NCI-H1048 (cell line): ENCODE results near the gene HTRA2.

ENCODE experiments used
- DNase-seq: peaks from one replicate; lab custom pipeline; 2025; lab: John Stamatoyannopoulos, UW

The HTRA2 gene

DNA sequence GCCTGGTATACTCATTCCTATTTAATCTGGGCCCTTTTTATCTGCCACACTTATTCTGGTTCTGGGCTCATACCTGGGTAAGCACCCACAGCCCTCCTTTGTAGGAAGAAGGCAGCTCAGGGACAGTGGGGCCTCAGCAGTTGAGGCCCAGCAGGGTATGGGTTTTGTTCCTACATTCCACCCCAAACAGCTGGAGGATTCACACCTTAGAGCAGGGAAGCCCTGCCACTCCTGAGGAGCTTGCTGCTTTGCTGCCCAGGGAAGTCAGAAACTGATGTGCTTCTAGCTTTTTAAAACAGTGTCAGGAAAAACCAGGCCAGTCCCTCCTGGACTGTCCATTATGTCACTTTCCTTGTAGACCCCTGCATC is 29.2 kb upstream of the HTRA2 start:
- no peak for DNase-seq

DNA sequence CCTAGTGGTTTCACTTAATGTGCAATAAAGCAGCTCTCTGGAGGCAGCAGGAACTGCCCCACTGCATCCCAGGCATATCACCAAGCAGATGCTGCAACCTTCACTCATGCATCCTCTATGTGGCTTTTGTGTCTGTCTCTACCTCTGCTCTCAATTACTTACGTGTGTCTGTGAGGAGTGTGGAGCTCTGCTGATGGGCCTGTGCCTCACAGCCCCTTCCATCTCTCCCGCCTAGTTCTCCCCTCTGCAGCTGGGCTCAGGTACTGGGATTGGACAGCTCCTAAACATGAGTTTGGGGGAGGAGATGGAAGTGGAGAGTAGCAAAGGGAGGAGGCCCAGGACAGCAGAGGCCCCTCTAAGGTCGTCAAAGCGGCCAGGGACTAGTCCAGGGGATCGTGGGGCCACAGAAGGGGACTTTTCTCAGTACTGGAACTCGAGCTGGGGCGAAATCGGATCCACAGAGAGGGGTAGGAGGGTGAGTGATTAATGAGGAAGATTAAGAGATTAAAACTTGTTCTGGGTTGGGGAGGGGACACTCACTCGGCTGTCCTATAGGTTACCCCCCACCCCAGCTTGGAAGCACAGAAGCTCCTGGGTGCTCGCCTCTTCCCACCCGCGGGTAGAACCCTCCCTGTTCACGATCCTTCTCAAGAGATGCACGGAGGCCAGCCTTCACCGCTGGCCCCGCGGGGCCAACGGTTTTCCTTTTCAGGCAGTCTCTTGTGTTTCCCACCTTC is 28.2 kb upstream of the HTRA2 start:
- DNase-seq = no peak

GRCh38 chr2:74502147-74502719 is 27.5 kb upstream of the HTRA2 start:
- DNase-seq = no peak

GRCh38 chr2:74502720-74503505 is 26.8 kb upstream of the HTRA2 start:
- DNase-seq = no peak

DNA sequence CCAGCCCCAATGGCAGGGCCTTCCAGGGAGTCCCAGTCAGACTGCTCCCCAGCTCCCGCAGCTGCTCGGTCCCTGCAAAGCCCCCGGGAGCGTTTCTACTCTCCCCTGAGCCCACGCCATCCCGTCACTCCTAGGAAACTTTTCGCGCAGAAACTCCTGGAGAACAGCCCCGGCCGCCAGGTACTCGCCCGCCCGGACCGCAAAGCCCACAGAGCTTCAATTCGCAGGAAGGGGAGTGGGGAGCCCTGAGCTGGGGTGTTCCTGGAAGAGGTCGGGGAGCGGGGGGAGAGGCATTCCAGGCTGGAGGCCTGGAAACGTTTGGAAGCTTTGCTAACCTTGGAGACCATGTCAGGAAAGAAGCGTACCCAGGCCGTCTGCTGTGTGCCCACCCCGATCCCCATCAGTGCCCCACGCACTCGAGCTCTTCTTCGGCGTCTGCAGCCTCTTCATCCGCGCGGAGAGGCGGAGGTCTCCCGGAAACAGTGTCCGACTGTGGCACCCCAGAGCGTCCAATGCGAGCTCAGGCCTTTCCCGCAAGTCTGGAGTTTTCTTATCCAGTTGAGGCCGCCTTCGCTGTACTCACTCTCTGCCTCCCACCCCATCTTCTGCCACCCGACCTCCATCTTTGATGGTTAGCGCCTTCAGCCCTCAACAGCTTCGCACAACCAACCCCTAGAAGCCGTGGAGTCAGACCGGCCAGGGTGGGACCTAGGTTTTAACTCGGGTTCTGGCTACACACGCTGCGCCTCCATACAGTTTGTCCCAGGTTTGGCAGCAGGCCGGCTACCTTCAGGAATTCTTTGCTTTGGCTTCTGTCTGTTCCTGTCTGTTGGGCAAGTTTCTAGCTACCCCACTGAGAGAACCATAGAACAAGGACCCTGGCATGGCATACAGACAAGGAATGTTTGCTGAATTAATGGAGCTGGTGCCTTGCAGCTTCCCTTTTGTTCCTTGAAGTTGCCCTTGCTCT is 25.9 kb upstream of the HTRA2 start:
- DNase-seq = no peak

GRCh38 chr2:74504591-74504990 is 25.1 kb upstream of the HTRA2 start:
- no peak for DNase-seq

DNA sequence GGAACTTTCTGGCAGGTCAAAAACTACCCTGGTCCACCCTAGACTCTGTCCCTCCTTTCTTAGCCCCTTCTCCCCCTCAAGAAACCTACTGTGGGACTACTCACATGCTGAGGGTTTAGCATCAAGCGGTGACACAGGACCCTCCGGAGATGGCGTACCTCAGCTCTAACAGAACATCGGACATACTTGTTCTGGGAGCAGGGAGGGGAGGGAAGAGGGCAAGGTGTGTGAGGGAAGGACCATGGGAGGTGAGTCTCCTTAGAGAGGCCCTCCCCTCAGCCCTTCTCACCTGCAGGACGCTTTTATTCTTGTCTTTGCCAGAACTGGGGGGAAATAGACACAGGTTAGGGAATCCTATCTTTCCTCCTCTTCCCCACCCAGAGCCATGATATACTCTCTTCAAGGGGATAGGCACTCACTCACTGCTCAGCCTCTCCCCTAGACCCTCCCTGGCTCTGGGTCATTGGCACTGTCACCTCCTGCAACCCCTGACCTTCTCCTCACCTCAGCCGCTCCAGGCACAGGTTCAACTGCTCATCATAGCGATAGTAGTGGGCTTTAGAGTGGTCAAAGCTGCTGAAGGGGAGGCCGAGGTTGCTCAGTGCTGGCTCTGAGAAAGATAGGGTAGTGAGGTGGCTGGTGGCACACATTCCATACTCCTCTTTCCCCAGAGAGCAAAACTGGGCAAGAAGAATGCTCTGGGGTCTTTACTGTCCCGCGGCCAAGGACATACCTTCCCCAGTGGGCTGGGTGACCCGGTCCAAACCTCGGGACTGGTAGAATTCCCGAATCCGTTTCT is 24.1 kb upstream of the HTRA2 start:
- DNase-seq = no peak

- DNase-seq = peak; percentile 91
Measured at GRCh38 chr2:74507145-74507925, 22.4 kb upstream of the HTRA2 start, which contains the start of gene PCGF1. PCGF1 (minus strand) TSS chr2:74507695; CDS start chr2:74507668, 27 bp downstream.

GRCh38 chr2:74507926-74508520 is 21.7 kb upstream of the HTRA2 start:
- DNase-seq = peak; percentile 4

GRCh38 chr2:74510272-74510671 is 19.5 kb upstream of the HTRA2 start:
- DNase-seq = no peak

DNA sequence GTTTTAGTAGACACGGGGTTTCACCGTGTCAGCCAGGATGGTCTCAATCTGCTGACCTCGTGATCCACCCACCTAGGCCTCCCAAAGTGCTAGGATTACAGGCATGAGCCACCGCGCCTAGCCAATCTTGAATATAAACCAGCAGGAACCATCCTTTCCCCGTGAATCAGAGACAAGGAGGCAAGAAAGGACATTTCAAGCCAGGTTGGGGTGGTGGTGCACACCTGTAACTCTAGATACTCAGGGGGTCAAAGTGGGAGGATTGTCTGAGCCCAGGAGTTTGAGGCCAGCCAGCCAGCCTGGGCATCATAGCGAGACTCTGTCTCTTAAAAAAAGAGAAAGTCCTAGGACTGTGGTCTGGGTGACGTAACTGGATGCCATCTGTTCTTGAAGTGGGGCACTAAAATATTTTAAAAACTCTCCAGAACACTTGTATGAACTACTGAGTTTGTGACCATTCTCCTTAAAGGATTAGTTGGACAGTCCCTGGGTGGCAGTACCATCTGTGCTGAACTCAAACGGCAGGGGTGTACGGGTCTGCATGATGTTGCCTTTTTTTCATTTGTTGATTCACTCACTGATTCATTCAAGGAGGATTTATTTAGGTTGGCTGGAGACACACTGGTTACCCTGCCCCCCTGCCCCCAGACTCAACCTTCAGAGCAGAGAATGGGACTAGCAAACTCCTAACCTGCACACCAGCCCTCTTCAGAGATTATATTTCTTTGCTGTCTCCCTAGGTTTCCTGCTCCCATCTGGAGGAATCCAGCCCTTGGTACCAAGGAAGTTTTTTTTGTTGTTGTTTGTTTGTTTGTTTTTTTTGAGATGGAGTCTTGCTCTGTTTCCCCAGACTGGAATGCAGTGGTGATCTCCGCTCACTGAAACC is 18.4 kb upstream of the HTRA2 start:
- DNase-seq = no peak

- DNase-seq = no peak
Measured at GRCh38 chr2:74512744-74513604, 16.8 kb upstream of the HTRA2 start.

GRCh38 chr2:74513605-74514367 is 15.9 kb upstream of the HTRA2 start:
- DNase-seq = peak; percentile 41

GRCh38 chr2:74514368-74515270 is 15.1 kb upstream of the HTRA2 start, which contains the start of gene TLX2:
TLX2 (plus strand) TSS chr2:74514450; CDS start chr2:74514807, 357 bp downstream.
- DNase-seq = no peak

DNA sequence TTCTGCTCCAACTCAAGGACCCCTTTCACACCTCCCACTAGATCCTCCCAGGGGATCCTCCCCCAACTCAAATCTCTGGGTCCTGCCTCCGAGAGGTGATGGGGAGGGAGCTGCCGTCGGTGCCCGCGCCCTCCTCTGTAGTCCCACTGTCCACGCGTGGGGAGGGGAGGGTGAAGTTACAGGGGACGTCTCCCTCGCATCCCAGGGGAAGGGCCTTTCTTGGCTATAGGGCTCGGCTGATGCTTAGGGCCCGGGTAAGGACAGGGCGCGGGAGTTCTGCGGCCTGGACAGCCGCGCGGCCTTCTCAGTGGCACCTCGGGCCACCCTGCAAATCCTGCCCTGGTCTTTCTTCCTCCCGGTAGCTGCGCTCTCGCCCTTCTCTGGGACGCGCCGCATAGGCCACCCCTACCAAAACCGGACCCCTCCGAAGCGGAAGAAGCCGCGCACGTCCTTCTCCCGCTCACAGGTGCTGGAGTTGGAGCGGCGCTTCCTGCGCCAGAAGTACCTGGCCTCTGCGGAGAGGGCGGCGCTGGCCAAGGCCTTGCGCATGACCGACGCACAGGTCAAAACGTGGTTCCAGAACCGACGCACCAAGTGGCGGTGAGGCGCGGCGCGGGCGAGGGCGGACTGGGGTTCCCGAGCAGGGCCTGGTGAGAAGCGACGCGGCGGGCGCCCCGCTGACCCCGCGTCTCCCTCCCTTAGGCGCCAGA is 14.3 kb upstream of the HTRA2 start:
- no peak for DNase-seq
